BLaER1 treated with 17β-estradiol and CSF1 and Interleukin-3, amounts not matched to agents 10 nM and 100 nM (cell line): ENCODE results near the gene ARHGAP26.

Experiments used
- H3K27ac ChIP-seq, 11 experiments: shearing (Covaris generic); formaldehyde crosslinking; 2 replicates each; pipeline ENCODE4 v1.8.1; 2022
- H3K27me3 ChIP-seq, 11 experiments: shearing (Covaris generic); formaldehyde crosslinking; 2 replicates each; pipeline ENCODE4 v1.8.1; 2022
- H3K36me3 ChIP-seq, 11 experiments: shearing (Covaris generic); formaldehyde crosslinking; 2 replicates each; pipeline ENCODE4 v1.8.1; 2022
- H3K4me1 ChIP-seq, 10 experiments: shearing (Covaris generic); formaldehyde crosslinking; 2 replicates each; pipeline ENCODE4 v1.8.1; 2022
- H3K4me2 ChIP-seq, 11 experiments: shearing (Covaris generic); formaldehyde crosslinking; 2 replicates each; pipeline ENCODE4 v1.8.1; 2022
- H3K4me3 ChIP-seq, 10 experiments: shearing (Covaris generic); formaldehyde crosslinking; 2 replicates each; pipeline ENCODE4 v1.8.1; 2022
- H3K9ac ChIP-seq, 11 experiments: shearing (Covaris generic); formaldehyde crosslinking; 2 replicates each; pipeline ENCODE4 v1.8.1; 2022
- H3K9me3 ChIP-seq, 11 experiments: shearing (Covaris generic); formaldehyde crosslinking; replicated peaks in 1 of 11; 2 replicates each; pipeline ENCODE4 v1.8.1; 2022
- H4K20me1 ChIP-seq, 11 experiments: shearing (Covaris generic); formaldehyde crosslinking; 2 replicates each; pipeline ENCODE4 v1.8.1; 2022
- Cebpa-rat ChIP-seq, 11 experiments: shearing (Covaris generic); IDR thresholded peaks; 2 replicates each; pipeline ENCODE4 v1.8.1; 2022

ARHGAP26 gene

DNA sequence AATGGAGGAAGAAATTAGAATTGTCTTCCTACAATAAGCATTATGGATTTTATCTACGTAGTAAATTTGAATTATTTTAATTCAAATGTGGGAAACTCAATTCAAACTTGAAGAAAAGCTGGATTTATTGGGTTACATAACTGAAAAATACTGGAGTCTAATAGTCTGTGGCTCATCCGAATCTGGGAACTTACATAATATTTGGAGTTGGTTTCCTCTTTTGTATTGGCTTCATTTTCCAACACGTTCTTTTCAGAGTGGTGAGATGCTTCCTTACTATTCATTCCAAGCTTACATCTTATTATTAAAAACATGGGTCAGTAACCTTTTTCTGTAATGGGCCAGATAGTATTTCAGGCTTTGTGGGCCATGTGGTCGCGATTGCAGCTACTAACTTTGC, 164.8 kb downstream of the ARHGAP26 start:
- Histone ChIP-seq H4K20me1 (no peaks in the 10 kb centered on the region), H3K4me2 (peak overlapping the region; percentile 54 to 83 (median 73)), H3K36me3 (peaks cover 7 to 74% (median 26%) of the 10 kb centered on the region in 11 experiments; a peak in 18 of 22 replicates), H3K4me3 (no peak overlapping the region; a peak in 1 of 20 replicates), H3K27me3 (no peaks in the 10 kb centered on the region), H3K4me1 (peaks cover 51 to 100% (median 64%) of the 10 kb centered on the region in 10 experiments), H3K27ac (peak overlapping the region; percentile 54 to 80 (median 67); a peak in 21 of 22 replicates), H3K9me3 (peaks cover 0 to 18% (median 6%) of the 10 kb centered on the region in 11 experiments; a peak in 7 of 22 replicates), H3K9ac (peak overlapping the region in 3 of 11 experiments; percentile 8 to 46 (median 25); a peak in 3 of 22 replicates)
- TF ChIP-seq Cebpa-rat (IDR thresholded peaks at IDR 0.05) = no peak

GRCh38 chr5:142937374-142937773, 167.2 kb downstream of the ARHGAP26 start:
- Histone ChIP-seq H3K4me1 (peaks cover 38 to 91% (median 53%) of the 10 kb centered on the region in 10 experiments), H3K9me3 (peaks cover 0 to 14% (median under 1%) of the 10 kb centered on the region in 11 experiments; a peak in 10 of 22 replicates), H3K36me3 (peaks cover 4 to 67% (median 15%) of the 10 kb centered on the region in 11 experiments; a peak in 18 of 22 replicates), H3K27me3 (no peaks in the 10 kb centered on the region), H3K27ac (no peak overlapping the region), H3K4me2 (peak overlapping the region in 2 of 11 experiments; percentile 82 to 83; a peak in 5 of 22 replicates), H4K20me1 (peaks cover 0 to 3% (median 0%) of the 10 kb centered on the region in 11 experiments; a peak in 1 of 22 replicates), H3K9ac (no peak overlapping the region), H3K4me3 (no peak overlapping the region)
- TF ChIP-seq Cebpa-rat (IDR thresholded peaks at IDR 0.05) = no peak

DNA sequence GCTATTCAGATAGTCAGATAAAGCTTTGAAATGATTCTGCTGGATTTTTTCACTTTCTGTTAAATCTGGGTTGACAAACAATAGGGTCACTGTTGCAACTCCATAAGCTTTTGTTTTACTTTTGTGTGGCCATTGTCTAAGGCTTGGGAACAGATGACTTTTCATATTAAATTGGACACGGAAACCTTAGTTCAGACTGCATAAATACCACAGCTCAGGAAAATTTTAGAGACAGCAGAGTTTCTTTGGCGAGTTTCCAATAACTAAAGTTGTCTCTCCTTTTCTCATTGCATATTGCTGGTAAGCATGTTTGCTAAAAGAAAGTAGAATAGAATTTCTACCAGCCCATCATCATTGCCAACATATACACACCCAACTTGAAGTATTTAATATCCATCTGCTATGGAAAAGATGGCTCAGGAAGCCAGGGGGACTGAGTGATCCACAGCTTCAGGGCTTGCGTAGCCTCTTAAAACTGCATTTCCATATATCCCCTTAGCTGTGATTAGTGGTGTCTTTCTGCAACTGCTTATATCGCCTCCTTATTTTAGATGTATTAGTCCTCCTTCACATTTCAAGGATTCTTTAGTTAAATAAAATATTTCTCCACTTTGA, 168.2 kb downstream of the ARHGAP26 start:
- Histone ChIP-seq H3K27ac (peak overlapping the region in 2 of 11 experiments; percentile 8 to 21; a peak in 1 of 22 replicates), H3K36me3 (peaks cover 0 to 67% (median 7%) of the 10 kb centered on the region in 11 experiments; a peak in 13 of 22 replicates), H3K4me3 (no peak overlapping the region), H3K9ac (no peak overlapping the region), H3K4me2 (peak overlapping the region in 5 of 11 experiments; percentile 36 to 83 (median 55); a peak in 8 of 22 replicates), H3K4me1 (peaks cover 32 to 83% (median 48%) of the 10 kb centered on the region in 10 experiments), H3K27me3 (no peaks in the 10 kb centered on the region), H4K20me1 (peaks cover 0 to 5% (median 0%) of the 10 kb centered on the region in 11 experiments; a peak in 3 of 22 replicates), H3K9me3 (peaks cover 0 to 10% (median 0%) of the 10 kb centered on the region in 11 experiments; a peak in 7 of 22 replicates)
- no peak for TF ChIP-seq Cebpa-rat (IDR thresholded peaks at IDR 0.05)

DNA sequence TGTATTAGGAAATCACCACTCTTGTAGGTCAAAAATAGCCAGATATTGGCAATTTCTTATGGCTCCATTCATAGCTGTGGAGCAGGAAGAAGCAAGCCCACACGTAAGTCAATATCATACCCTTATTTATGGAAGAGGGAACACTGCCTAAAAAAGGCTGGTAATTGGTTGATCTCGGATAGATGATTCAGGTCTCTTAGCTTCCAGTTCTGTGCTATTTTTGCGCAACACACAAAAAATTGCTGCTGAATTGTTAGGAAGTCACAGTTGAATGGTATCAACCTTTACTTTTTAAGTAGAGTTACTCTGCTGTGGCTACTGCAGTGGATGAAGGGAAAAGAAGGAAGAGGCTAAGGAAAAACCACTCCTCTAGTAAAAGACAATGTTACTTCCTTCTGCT, 168.8 kb downstream of the ARHGAP26 start:
- 0 out of 22 replicates have a peak, but pooled peaks of 2 of the 11 experiments have one; percentile 13 to 14 for TF ChIP-seq Cebpa-rat (IDR thresholded peaks at IDR 0.05)
- Histone ChIP-seq H3K27me3 (no peaks in the 10 kb centered on the region), H3K27ac (peak overlapping the region in 1 of 11 experiments; percentile 8; a peak in 2 of 22 replicates), H3K4me3 (no peak overlapping the region), H4K20me1 (peaks cover 0 to 10% (median 0%) of the 10 kb centered on the region in 11 experiments; a peak in 3 of 22 replicates), H3K36me3 (peaks cover 0 to 67% (median 7%) of the 10 kb centered on the region in 11 experiments; a peak in 11 of 22 replicates), H3K4me2 (peak overlapping the region in 8 of 11 experiments; percentile 5 to 83 (median 37); a peak in 12 of 22 replicates), H3K9me3 (peaks cover 0 to 10% (median 0%) of the 10 kb centered on the region in 11 experiments; a peak in 7 of 22 replicates), H3K4me1 (peaks cover 26 to 77% (median 42%) of the 10 kb centered on the region in 10 experiments), H3K9ac (no peak overlapping the region)

GRCh38 chr5:142939884-142940283, 169.7 kb downstream of the ARHGAP26 start:
- H3K27ac ChIP-seq = no peak overlapping the region
- H3K4me3 ChIP-seq = no peak overlapping the region
- H3K4me1 ChIP-seq = peaks cover 17 to 75% (median 33%) of the 10 kb centered on the region in 10 experiments
- H3K27me3 ChIP-seq = no peaks in the 10 kb centered on the region
- H3K9ac ChIP-seq = no peak overlapping the region
- TF ChIP-seq Cebpa-rat (IDR thresholded peaks at IDR 0.05) = no peak
- peaks cover 0 to 18% (median 0%) of the 10 kb centered on the region in 11 experiments; a peak in 3 of 22 replicates for H4K20me1 ChIP-seq
- peak overlapping the region in 4 of 11 experiments; percentile 36 to 83 (median 68); a peak in 6 of 22 replicates for H3K4me2 ChIP-seq
- peaks cover 0 to 75% (median 7%) of the 10 kb centered on the region in 11 experiments; a peak in 11 of 22 replicates for H3K36me3 ChIP-seq
- peaks cover 0 to 10% (median 0%) of the 10 kb centered on the region in 11 experiments; a peak in 7 of 22 replicates for H3K9me3 ChIP-seq

- no peak for TF ChIP-seq Cebpa-rat (IDR thresholded peaks at IDR 0.05)
- Histone ChIP-seq H3K4me3 (no peak overlapping the region), H3K36me3 (peaks cover 0 to 89% (median 7%) of the 10 kb centered on the region in 11 experiments; a peak in 11 of 22 replicates), H3K4me1 (peaks cover 4 to 76% (median 20%) of the 10 kb centered on the region in 10 experiments; a peak in 19 of 20 replicates), H3K9ac (no peak overlapping the region), H3K4me2 (no peak overlapping the region), H3K27ac (no peak overlapping the region), H3K27me3 (no peaks in the 10 kb centered on the region), H4K20me1 (peaks cover 0 to 30% (median 0%) of the 10 kb centered on the region in 11 experiments; a peak in 4 of 22 replicates), H3K9me3 (peaks cover 0 to 10% (median 0%) of the 10 kb centered on the region in 11 experiments; a peak in 7 of 22 replicates)
These were observed 171.1 kb downstream of the ARHGAP26 start for GRCh38 chr5:142941245-142941644.

DNA sequence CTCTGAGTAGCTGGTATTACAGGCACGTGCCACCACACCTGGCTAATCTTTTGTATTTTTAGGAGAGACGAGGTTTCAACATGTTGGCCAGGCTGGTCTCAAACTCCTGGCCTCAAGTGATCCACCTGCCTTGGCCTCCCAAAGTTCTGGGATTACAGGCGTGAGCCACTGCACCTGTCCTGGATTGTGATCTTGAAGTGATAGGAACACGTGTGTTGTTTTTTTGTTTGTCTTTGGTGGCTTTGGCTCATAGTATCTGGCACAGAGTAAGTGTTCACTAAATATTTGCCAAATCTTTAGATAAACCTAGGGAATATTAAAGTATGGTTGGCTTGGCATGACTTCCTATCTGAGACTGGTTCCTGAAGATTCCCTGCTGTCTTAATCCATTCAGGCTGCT, 172.7 kb downstream of the ARHGAP26 start:
- Histone ChIP-seq H3K27ac (no peak overlapping the region), H3K4me2 (no peak overlapping the region), H3K9ac (no peak overlapping the region), H3K36me3 (peaks cover 0 to 98% (median 7%) of the 10 kb centered on the region in 11 experiments; a peak in 10 of 22 replicates), H3K4me3 (no peak overlapping the region), H3K27me3 (no peaks in the 10 kb centered on the region), H4K20me1 (peaks cover 0 to 42% (median 0%) of the 10 kb centered on the region in 11 experiments; a peak in 4 of 22 replicates), H3K9me3 (peaks cover 0 to 14% (median 0%) of the 10 kb centered on the region in 11 experiments; a peak in 7 of 22 replicates), H3K4me1 (peaks cover 0 to 70% (median 16%) of the 10 kb centered on the region in 10 experiments; a peak in 13 of 20 replicates)
- TF ChIP-seq Cebpa-rat (IDR thresholded peaks at IDR 0.05) = no peak

- Histone ChIP-seq H3K36me3 (peaks cover 0 to 96% (median 7%) of the 10 kb centered on the region in 11 experiments; a peak in 10 of 22 replicates), H3K27me3 (no peaks in the 10 kb centered on the region), H3K4me2 (no peak overlapping the region), H4K20me1 (peaks cover 0 to 42% (median 0%) of the 10 kb centered on the region in 11 experiments; a peak in 4 of 22 replicates), H3K27ac (no peak overlapping the region), H3K4me1 (peaks cover 0 to 58% (median 7%) of the 10 kb centered on the region in 10 experiments; a peak in 13 of 20 replicates), H3K4me3 (no peak overlapping the region), H3K9me3 (peaks cover 0 to 15% (median 0%) of the 10 kb centered on the region in 11 experiments; a peak in 7 of 22 replicates), H3K9ac (no peak overlapping the region)
- TF ChIP-seq Cebpa-rat (IDR thresholded peaks at IDR 0.05) = no peak
These were observed 174.0 kb downstream of the ARHGAP26 start for GRCh38 chr5:142944140-142944539.
